ENCODE data around the gene TMEM116.
"Not testable (repeated sequence)": the region's sequence is repeated elsewhere in the genome, so short reads cannot be mapped to it uniquely, and the experiment has no call there.

TMEM116 gene

DNA sequence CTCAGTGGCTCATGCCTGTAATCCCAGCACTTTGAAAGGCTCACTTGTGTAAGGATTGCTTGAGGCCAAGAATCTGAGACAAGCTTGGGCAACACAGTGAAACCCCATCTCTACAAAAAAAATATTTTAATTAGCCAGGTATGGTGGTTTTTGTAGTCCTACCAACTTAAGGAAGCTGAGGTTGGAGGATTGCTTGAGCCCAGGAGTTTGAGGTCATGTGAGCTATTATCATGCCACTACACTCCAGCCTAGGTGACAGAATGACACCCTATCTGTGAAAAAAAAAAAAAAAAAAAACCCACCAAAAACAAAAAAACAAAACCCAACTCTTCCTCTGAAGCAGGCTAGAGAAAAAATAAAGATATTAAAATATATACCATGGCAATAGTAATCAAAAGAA, 41.2 kb downstream of the TMEM116 start:
- H3K27me3 Mint-ChIP-seq, result no peaks in the 10 kb centered on the region
- no peak overlapping the region for H3K4me3 Mint-ChIP-seq
- peaks cover 4% of the 10 kb centered on the region for H3K4me1 Mint-ChIP-seq (ENCODE audit: low read depth)
- H3K27ac Mint-ChIP-seq, result no peak overlapping the region
- H3K36me3 Mint-ChIP-seq (ENCODE audit: low read depth), result peaks cover 7% of the 10 kb centered on the region
- no peaks in the 10 kb centered on the region for H3K9me3 Mint-ChIP-seq

DNA sequence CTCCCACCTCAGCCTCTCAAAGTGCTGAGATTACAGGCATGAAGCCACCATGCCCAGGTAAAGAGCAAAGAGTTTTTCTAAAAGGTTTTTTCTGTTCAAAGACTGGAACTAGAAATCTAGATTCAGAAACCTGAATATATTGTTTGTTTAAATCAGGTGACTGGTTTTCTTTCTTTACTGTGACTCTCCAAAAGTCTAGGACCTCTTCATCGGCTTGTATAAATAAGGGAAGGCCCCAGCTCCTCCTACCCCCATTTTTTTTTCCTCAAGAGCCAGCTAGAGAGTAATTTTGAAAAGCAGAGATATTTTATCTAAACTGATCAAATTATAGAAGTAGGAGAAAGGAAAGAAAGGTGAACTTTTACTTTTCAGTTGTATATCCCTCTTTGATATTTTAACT, 48.0 kb downstream of the TMEM116 start:
- Mint-ChIP-seq H3K4me3 (no peak overlapping the region), H3K4me1 (ENCODE audit: low read depth) (no peaks in the 10 kb centered on the region), H3K9me3 (peaks cover 6% of the 10 kb centered on the region), H3K36me3 (ENCODE audit: low read depth) (peaks cover 22% of the 10 kb centered on the region), H3K27ac (no peak overlapping the region), H3K27me3 (no peaks in the 10 kb centered on the region)

DNA sequence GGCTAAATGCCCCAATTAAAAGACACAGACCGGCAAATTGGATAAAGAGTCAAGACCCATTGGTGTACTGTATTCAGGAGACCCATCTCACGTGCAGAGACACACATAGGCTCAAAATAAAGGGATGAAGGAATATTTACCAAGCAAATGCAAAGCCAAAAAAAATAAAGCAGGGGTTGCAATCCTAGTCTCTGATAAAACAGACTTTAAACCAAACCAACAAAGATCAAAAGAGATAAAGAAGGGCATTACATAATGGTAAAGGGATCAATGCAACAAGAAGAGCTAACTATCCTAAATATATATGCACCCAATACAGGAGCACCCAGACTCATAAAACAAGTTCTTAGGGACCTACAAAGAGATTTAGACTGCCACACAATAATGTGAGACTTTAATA, 53.4 kb downstream of the TMEM116 start:
- Mint-ChIP-seq H3K9me3 (peaks cover 16% of the 10 kb centered on the region), H3K36me3 (ENCODE audit: low read depth) (peaks cover 39% of the 10 kb centered on the region)
- not testable (repeated sequence) for H3K4me3 Mint-ChIP-seq; H3K4me1 Mint-ChIP-seq (ENCODE audit: low read depth); H3K27me3 Mint-ChIP-seq; H3K27ac Mint-ChIP-seq

DNA sequence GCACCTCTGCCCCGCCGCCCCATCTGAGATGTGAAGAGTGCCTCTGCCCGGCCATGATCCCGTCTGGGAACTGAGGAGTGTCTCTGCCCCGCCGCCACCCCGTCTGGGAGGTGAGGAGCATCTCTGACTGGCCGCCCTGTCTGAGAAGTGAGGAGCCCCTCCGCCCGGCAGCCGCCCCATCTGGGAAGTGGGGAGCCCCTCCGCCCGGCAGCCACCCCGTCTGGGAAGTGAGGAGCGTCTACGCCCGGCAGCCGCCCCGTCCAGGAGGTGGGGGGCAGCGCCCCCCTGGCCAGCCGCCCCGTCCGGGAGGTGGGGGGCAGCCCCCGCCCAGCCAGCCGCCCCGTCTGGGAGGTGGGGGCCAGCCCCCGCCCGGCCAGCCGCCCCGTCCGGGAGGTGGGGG, 55.7 kb downstream of the TMEM116 start:
- peaks cover 30% of the 10 kb centered on the region for H3K36me3 Mint-ChIP-seq (ENCODE audit: low read depth)
- H3K9me3 Mint-ChIP-seq, result peaks cover 16% of the 10 kb centered on the region
- not testable (repeated sequence) for H3K4me3 Mint-ChIP-seq; H3K27ac Mint-ChIP-seq; H3K27me3 Mint-ChIP-seq; H3K4me1 Mint-ChIP-seq (ENCODE audit: low read depth)

DNA sequence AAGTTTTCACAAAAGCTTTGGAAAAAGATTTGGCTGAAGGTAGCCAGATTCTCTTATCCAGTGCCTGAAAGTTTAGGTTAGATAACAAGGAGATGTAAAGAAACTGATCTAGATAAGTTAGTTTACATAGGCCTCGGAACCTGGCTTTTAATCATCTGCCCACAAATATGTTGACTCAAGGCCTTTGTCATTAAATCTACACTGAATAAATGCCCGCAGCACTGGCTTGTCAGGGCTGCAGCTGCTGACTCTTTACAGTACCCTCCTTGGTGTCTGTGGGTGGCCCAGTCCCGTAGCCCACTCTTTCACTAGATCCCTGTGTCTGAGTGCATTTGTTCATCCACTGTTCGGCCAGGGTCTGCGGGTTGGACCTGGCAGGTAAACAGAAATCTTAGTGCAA, 58.0 kb downstream of the TMEM116 start:
- Mint-ChIP-seq H3K36me3 (ENCODE audit: low read depth) (peaks cover 20% of the 10 kb centered on the region), H3K4me1 (ENCODE audit: low read depth) (peaks cover 27% of the 10 kb centered on the region), H3K9me3 (peaks cover 10% of the 10 kb centered on the region), H3K4me3 (no peak overlapping the region), H3K27ac (no peak overlapping the region), H3K27me3 (no peaks in the 10 kb centered on the region)

DNA sequence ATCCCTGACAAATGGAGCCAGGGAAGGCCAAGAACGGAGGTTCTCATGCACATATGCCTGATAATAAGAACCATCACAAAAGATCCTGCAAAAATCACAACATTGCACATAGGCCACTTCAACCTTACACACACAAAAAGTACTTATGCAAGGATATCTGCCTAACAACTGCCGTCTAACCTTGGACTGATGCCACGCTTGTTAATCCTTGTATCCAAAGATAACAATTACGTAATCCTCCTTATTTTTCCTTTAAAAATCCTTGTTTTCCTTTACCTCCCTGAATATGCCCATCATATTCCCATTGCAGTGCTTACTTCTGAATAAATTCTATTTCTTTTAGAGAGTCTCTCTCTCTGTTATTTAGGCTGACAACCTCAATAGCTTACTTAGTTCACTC, 59.5 kb downstream of the TMEM116 start:
- Mint-ChIP-seq H3K36me3 (ENCODE audit: low read depth) (peaks cover 9% of the 10 kb centered on the region), H3K27ac (no peak overlapping the region), H3K27me3 (no peaks in the 10 kb centered on the region), H3K4me1 (ENCODE audit: low read depth) (peaks cover 23% of the 10 kb centered on the region), H3K4me3 (no peak overlapping the region), H3K9me3 (peaks cover 1% of the 10 kb centered on the region)

DNA sequence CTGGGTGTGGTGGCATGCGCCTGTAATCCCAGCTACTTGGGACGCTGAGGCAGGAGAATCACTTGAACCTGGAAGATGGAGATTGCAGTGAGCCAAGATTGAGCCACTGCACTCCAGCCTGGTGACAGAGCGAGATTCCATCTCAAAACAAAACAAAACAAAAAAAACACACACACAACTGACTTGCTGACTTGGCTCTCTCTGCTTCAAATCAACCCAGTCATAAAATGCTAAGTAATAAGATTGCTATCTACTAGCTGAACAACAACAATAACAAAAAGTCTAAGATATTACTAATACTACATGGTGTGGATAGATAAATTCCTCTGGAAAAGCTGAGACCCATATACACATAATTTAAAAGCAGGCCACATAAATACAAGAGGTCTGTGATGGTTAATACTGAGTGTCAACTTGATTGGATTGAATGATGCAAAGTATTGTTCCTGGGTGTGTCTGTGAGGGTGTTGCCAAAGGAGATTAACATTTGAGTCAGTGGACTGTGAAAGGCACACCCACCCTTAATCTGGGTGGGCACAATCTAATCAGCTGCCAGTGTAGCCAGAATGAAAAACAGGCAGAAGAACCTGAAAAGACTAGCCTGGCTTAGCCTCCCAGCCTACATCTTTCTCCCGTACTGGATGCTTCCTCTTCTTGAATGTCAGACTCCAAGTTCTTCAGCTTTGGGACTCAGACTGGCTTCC, 60.7 kb downstream of the TMEM116 start:
- not testable (repeated sequence) for H3K4me3 Mint-ChIP-seq; H3K27ac Mint-ChIP-seq; H3K9me3 Mint-ChIP-seq; H3K27me3 Mint-ChIP-seq; H3K36me3 Mint-ChIP-seq (ENCODE audit: low read depth)
- peaks cover 21% of the 10 kb centered on the region for H3K4me1 Mint-ChIP-seq (ENCODE audit: low read depth)

DNA sequence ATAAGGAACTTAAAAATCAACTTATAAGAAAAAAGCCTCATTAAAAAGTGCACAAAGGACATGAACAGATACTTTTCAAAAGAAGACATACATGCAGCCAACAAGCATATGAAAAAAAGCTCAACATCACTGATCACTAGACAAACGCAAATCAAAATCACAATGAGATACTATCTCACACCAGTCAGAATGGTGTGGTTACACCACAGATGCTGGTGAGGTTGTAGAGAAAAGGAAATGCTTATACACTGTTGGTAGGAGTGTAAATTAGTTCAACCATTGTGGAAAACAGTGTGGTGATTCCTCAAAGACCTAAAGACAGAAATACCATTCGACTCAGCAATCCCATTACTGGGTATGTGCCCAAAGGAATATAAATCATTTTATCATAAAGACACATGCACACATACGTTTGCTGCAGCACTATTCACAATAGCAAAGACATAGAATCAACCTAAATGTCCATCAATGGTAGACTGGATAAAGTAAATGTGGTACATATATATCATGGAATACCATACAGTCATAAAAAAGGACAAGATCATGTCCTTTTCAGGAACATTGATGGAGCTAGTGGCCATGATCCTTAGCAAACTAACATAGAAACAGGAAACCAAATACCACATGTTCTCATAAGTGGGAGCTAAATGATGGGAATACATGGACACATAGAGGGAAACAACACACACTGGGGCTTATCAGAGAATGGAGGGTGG, 61.8 kb downstream of the TMEM116 start:
- not testable (repeated sequence) for H3K9me3 Mint-ChIP-seq; H3K27me3 Mint-ChIP-seq; H3K4me3 Mint-ChIP-seq; H3K27ac Mint-ChIP-seq; H3K36me3 Mint-ChIP-seq (ENCODE audit: low read depth)
- peaks cover 28% of the 10 kb centered on the region for H3K4me1 Mint-ChIP-seq (ENCODE audit: low read depth)

DNA sequence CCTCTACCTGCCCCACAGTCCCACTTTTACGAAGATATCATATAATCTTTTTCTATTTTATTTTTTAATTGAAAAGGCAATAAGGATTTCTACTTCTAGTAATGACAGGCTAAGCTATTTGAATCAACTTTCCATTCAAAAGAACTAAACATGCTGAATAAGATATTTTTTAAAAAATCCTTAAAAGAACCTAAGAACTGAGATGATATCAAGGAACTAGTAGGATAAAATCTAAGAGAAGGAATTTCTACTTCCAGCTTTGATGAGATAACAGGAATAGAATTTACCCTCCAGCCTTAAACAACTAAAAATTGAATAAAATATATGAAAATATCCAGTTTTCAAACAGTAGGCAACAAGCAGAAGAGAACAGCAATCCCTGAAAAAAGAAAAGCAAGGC, 69.0 kb downstream of the TMEM116 start:
- Mint-ChIP-seq H3K4me3 (no peak overlapping the region), H3K4me1 (ENCODE audit: low read depth) (peaks cover 13% of the 10 kb centered on the region)

DNA sequence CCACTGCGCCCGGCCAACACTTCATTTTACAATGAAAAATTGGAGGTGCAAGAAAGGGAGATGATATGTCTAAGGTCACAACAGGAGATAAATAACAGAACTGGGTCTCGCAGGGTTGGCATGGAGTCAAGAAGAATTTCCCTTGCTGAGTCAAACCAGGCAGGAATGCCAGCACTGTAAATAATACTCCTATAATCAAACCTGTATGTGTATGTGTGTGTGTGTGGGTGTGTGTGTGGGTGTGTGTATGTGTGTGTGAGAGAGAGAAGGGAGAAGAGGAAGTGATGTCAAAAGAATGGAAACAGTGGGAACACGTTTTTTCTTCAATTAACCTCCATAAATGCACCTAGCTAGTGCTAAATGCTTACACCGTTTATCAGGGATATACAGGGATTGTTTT, 70.4 kb downstream of the TMEM116 start:
- H3K36me3 Mint-ChIP-seq (ENCODE audit: low read depth), result no peaks in the 10 kb centered on the region
- H3K27ac Mint-ChIP-seq, result peak overlapping the region; percentile 45
- peaks cover 13% of the 10 kb centered on the region for H3K4me1 Mint-ChIP-seq (ENCODE audit: low read depth)

More for the DNA sequence above, 69.0 kb downstream of the TMEM116 start:
- Mint-ChIP-seq H3K27me3 (no peaks in the 10 kb centered on the region), H3K27ac (no peak overlapping the region), H3K36me3 (ENCODE audit: low read depth) (no peaks in the 10 kb centered on the region), H3K9me3 (no peaks in the 10 kb centered on the region)

DNA sequence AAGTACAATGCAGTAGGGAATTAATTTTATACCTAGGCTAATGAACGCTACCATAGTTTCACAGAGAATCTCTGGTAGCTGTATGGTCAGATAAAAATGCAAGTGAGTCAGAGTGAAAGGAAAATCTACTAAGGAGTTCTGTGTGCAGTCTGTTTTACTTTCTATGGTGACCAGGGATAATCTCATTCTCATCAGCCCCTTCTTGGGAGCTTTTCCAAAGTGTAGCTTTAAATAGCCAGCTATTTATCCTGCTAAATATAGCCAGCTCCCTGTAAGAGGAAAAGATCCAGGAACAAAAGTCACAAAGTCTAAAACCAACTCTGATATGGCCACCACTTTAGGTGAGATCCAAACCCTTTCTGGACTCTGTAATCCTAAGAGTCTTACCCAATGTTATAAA, 75.5 kb downstream of the TMEM116 start:
- Mint-ChIP-seq H3K4me3 (no peak overlapping the region), H3K27ac (no peak overlapping the region), H3K36me3 (ENCODE audit: low read depth) (no peaks in the 10 kb centered on the region), H3K27me3 (no peaks in the 10 kb centered on the region), H3K4me1 (ENCODE audit: low read depth) (peaks cover under 1% of the 10 kb centered on the region), H3K9me3 (no peaks in the 10 kb centered on the region)

More for the DNA sequence above, 70.4 kb downstream of the TMEM116 start:
- Mint-ChIP-seq H3K9me3 (no peaks in the 10 kb centered on the region), H3K27me3 (no peaks in the 10 kb centered on the region), H3K4me3 (no peak overlapping the region)

DNA sequence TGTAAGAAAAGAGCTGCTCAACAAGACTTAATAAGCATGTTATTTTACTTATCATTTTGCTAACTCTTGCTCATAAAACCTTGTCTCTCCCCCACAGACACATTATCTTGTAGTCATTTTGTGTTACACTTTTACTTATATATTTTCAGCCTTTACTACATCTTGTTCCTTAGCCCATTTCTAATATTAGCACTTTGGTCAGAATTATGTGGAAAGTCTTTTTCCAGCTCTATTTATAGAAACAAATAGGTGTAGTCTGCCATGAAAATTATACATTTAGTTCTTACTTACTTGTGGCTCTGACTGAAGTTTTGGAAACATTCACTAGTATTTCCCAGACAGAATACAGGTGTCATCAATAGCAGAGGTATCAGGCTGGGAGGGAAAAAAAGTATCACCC, 76.1 kb downstream of the TMEM116 start:
- Mint-ChIP-seq H3K27me3 (no peaks in the 10 kb centered on the region), H3K36me3 (ENCODE audit: low read depth) (peaks cover 6% of the 10 kb centered on the region), H3K4me3 (no peak overlapping the region), H3K27ac (no peak overlapping the region), H3K4me1 (ENCODE audit: low read depth) (no peaks in the 10 kb centered on the region), H3K9me3 (no peaks in the 10 kb centered on the region)

DNA sequence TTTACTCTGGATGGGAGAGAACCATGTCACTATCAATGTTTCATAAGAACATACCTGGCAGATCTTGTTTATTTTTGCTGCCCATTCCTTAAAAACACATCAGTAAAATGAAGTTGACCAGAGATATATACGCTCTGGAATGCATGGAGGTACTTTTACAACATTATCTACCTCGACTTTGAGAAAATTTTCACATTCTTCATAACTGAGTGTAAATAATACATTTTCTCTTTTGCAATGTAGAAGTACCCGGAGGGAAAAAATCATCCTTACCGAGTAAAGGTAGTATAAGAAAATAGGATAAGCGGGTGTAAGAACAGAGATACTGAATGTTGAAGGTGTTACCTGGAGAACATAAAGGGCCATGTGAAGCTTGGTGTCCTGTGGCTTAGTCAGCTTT, 80.7 kb downstream of the TMEM116 start:
- Mint-ChIP-seq H3K36me3 (ENCODE audit: low read depth) (peaks cover 9% of the 10 kb centered on the region), H3K9me3 (no peaks in the 10 kb centered on the region), H3K27ac (no peak overlapping the region), H3K4me1 (ENCODE audit: low read depth) (no peaks in the 10 kb centered on the region), H3K4me3 (no peak overlapping the region), H3K27me3 (no peaks in the 10 kb centered on the region)

DNA sequence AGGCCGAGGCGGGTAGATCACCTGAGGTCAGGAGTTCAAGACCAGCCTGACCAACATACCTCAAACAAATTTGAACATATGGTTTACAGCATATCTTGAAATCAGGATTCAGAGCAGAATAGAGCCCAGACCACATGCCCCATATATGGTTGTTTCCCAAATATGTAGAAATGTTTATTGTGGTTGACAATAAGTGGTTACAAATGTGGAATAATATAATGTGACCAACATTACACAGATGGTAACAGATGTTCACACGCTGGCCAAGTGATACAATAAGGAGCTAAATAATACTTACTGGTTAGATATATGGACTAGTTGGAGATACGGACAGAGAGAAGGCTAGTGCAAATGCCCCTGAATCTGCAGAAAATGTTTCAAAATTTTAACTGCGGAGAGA, 85.6 kb downstream of the TMEM116 start:
- H3K27me3 Mint-ChIP-seq, result no peaks in the 10 kb centered on the region
- no peaks in the 10 kb centered on the region for H3K9me3 Mint-ChIP-seq
- no peak overlapping the region for H3K27ac Mint-ChIP-seq
- H3K36me3 Mint-ChIP-seq (ENCODE audit: low read depth), result peaks cover 8% of the 10 kb centered on the region
- no peaks in the 10 kb centered on the region for H3K4me1 Mint-ChIP-seq (ENCODE audit: low read depth)
- H3K4me3 Mint-ChIP-seq, result no peak overlapping the region

DNA sequence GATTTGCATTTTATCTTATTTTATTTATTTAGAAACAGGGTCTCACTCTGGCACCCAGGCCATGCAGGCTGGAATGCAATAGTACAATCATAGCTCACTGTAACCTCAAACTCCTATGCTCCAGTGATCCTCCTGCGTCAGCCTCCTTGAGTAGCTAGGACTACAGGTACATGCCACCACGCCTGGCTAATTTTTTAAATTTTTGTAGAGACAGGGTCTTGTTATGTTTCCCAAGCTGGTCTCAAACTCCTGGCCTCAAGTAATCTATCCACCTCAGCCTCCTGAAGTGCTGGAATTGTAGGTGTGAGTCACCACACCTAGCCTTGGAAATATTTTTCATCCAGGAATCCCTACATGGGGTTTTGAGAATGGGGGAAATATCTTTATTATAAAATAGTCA, 86.3 kb downstream of the TMEM116 start:
- Mint-ChIP-seq H3K36me3 (ENCODE audit: low read depth) (peaks cover under 1% of the 10 kb centered on the region), H3K27ac (no peak overlapping the region), H3K4me3 (no peak overlapping the region), H3K4me1 (ENCODE audit: low read depth) (no peaks in the 10 kb centered on the region), H3K9me3 (no peaks in the 10 kb centered on the region), H3K27me3 (no peaks in the 10 kb centered on the region)

DNA sequence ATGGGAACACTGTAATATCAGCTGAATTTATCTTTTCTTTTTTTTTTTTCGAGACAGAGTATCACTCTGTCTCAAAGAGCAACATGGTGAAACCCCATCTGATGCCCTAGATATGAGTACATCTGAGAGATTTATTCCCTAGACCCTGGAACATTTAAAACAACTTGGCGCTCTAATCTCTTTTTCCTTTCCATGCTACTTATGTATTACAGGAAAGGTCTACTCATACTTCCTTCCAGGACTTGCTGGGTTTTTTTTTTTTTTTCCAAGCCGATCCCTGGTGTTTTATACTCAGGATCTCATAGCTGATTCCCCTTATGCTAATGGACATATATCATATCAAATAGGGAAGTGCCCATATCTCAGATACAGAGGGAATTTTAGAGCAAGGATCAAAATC, 87.8 kb downstream of the TMEM116 start:
- no peaks in the 10 kb centered on the region for H3K27me3 Mint-ChIP-seq
- no peak overlapping the region for H3K4me3 Mint-ChIP-seq
- no peaks in the 10 kb centered on the region for H3K9me3 Mint-ChIP-seq
- no peak overlapping the region for H3K27ac Mint-ChIP-seq
- no peaks in the 10 kb centered on the region for H3K36me3 Mint-ChIP-seq (ENCODE audit: low read depth)
- H3K4me1 Mint-ChIP-seq (ENCODE audit: low read depth), result no peaks in the 10 kb centered on the region

All from stimulated activated naive CD8-positive, alpha-beta T cell treated with anti-CD3 and anti-CD28 coated beads, Interleukin-15, Interleukin-2, amounts not matched to agents 100 ng/mL and 50 ng/mL, for 24 hours (primary cell).